HG02798 (cell line): Measurements from ENCODE around the gene DERA.
"Not testable (repeated sequence)": the region's sequence is repeated elsewhere in the genome, so short reads cannot be mapped to it uniquely, and the experiment has no call there.

Experiments used
- ATAC-seq: cut with Tn5 transposase; IDR thresholded peaks from one replicate; pipeline ENCODE4 v1.9.1; 2021; ENCODE audit warnings: mild to moderate bottlenecking; ENCODE audit not compliant: unreplicated experiment, poor library complexity

The DERA gene

GRCh38 chr12:15899282-15899870 is 11.8 kb upstream of the DERA start:
- no peak for ATAC-seq

- ATAC-seq = no peak
Observed at GRCh38 chr12:15904378-15904920, 6.7 kb upstream of the DERA start.

- ATAC-seq = no peak
Observed at GRCh38 chr12:15910468-15910863, 666 bp upstream of the DERA start.

- not testable (repeated sequence) for ATAC-seq
Observed at GRCh38 chr12:15911931-15912330, 799 bp downstream of the DERA start.

GRCh38 chr12:15914131-15914530 is 3.0 kb downstream of the DERA start:
- ATAC-seq = not testable (repeated sequence)

GRCh38 chr12:15918066-15918465 is 6.9 kb downstream of the DERA start:
- no peak for ATAC-seq

GRCh38 chr12:15919418-15919817 is 8.3 kb downstream of the DERA start:
- ATAC-seq = no peak

GRCh38 chr12:15924956-15925355 is 13.8 kb downstream of the DERA start:
- ATAC-seq = no peak

GRCh38 chr12:15928346-15928745 is 17.2 kb downstream of the DERA start:
- ATAC-seq = no peak

- no peak for ATAC-seq
Observed at GRCh38 chr12:15928870-15929571, 17.9 kb downstream of the DERA start.

GRCh38 chr12:15931590-15932053 is 20.5 kb downstream of the DERA start:
- no peak for ATAC-seq

GRCh38 chr12:15932327-15932726 is 21.2 kb downstream of the DERA start:
- ATAC-seq = no peak

GRCh38 chr12:15932971-15933370 is 21.8 kb downstream of the DERA start:
- no peak for ATAC-seq

GRCh38 chr12:15933751-15934150 is 22.6 kb downstream of the DERA start:
- ATAC-seq = no peak

GRCh38 chr12:15936751-15937150 is 25.6 kb downstream of the DERA start:
- ATAC-seq = no peak

- no peak for ATAC-seq
Observed at GRCh38 chr12:15937902-15938301, 26.8 kb downstream of the DERA start.

- ATAC-seq = no peak
Observed at GRCh38 chr12:15939111-15939510, 28.0 kb downstream of the DERA start.

GRCh38 chr12:15942475-15942874 is 31.3 kb downstream of the DERA start:
- no peak for ATAC-seq

GRCh38 chr12:15943519-15943918 is 32.4 kb downstream of the DERA start:
- ATAC-seq = not testable (repeated sequence)

- not testable (repeated sequence) for ATAC-seq
Observed at GRCh38 chr12:15948461-15948860, 37.3 kb downstream of the DERA start.

- ATAC-seq = no peak
Observed at GRCh38 chr12:15955281-15955680, 44.1 kb downstream of the DERA start.

GRCh38 chr12:15956010-15956409 is 44.9 kb downstream of the DERA start:
- no peak for ATAC-seq
